Thyroid gland (tissue), 4 donors: ENCODE results near the gene TPSB2. TPM values are rescaled to one million over a fixed set of nuclear protein-coding genes. Genes with fewer than 3 reads are reported as not detected.

ENCODE experiments used
- DNase-seq, 2 donors: peaks; one replicate each; pipeline ENCODE4 v3.0.0-alpha.2; 2019
- H3K27ac ChIP-seq, 3 donors: fragments of 200-600 bp; sonication (generic); 1 replicate in 2 of 3; 2 replicates in 1 of 3; pipeline ENCODE4 v1.5.1; 2016 to 2019; ENCODE audit warnings: mild to moderate bottlenecking in 1 of 3, moderate library complexity in 1 of 3
- H3K27me3 ChIP-seq: fragments of 200-600 bp; sonication (generic); one replicate; pipeline ENCODE4 v1.5.1; 2019
- H3K36me3 ChIP-seq, 2 donors: fragments of 200-600 bp; sonication (generic); one replicate each; pipeline ENCODE4 v1.5.1; 2016 to 2019
- H3K4me1 ChIP-seq, 2 donors: fragments of 200-600 bp; sonication (generic); one replicate each; pipeline ENCODE4 v1.5.1; 2017 to 2019
- H3K4me3 ChIP-seq, 3 donors: fragments of 200-600 bp; sonication (generic); replicated peaks in 1 of 3; 1 replicate in 2 of 3; 2 replicates in 1 of 3; pipeline ENCODE4 v1.5.1; 2016; ENCODE audit warnings: mild to moderate bottlenecking in 1 of 3
- H3K9me3 ChIP-seq: fragments of 200-600 bp; sonication (generic); one replicate; pipeline ENCODE4 v1.5.1; 2017
- POLR2A ChIP-seq, 2 donors: fragments of 450-650 bp; IDR thresholded peaks; one replicate each; pipeline ENCODE4 v1.6.1; 2017; ENCODE audit warnings: antibody characterized with exemption in 2 of 2, mild to moderate bottlenecking in 2 of 2, moderate library complexity in 1 of 2
- WGBS, 2 donors: methylation state at CpG; one replicate each; pipeline ENCODE4 v1.1.5; 2017; 5-methylcytosine and 5-hydroxymethylcytosine counted together
- intact Hi-C: fragments of 100-400 bp; cut with DNase I; formaldehyde crosslinking; loops from one replicate; pipeline ENCODE4 v1.15.1; 2023
- total RNA-seq, 4 donors: library from RNA; depleted of rRNA; stranded (reverse); fragments of >200 nt; gene quantifications; one replicate each; pipeline ENCODE4 v1.2.3, GENCODE V29; 2016
- TF ChIP-seq, protein P1 (sequence below), 6 experiments: fragments of 200-600 bp in 3 of 6; fragments of 450-650 bp in 3 of 6; sonication (generic) in 3 of 6; IDR thresholded peaks; one replicate each; pipeline ENCODE4 v1.5.1; 2016 to 2019; ENCODE audit warnings: antibody characterized with exemption in 6 of 6, mild to moderate bottlenecking in 2 of 6, inconsistent platforms in 1 of 6, moderate library complexity in 1 of 6

Gene TPSB2
- total RNA-seq, 4 donors from 2014 or later: 1.1 to 16.6 (median 11.9) TPM; not detected in 1

DNA sequence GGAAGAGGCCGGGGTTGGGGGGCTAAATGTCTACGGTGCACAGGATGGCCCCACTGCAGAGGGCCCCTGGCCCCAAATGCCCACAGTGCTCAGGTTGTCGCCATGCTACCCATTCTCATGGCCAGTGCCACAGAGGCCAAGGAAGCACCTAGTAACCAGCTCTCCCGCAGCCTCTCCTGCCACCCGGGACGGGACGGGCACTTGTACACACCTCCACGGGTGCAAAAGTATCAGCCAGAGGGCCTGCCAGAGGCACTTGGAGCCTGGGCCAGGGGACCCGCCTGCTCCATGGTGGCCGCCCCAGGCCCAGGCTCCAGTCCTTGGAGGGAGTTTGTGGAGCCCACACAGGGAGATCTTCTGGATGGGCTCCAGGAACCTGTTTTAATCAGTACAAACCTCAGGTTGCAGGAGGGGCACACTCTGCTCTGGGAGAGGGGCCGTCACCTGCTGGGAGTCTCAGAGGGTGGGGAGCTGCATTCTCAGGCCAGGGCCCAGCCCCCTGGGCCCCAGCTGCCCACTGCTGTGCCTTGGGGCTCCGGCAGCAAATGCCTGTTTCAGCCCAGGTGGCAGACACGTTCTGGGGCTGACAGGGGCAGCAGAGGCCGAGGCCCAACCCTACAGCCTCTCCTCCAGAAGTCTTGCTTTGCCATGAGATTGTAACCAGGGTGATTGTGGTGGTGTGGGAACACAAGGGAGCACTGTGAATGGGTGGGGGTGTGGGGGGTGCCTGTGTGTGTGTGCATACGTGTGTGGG, 33.8 kb upstream of the TPSB2 start:
- DNase-seq: no peak
- Histone ChIP-seq H3K27me3 (no peaks in the 10 kb centered on the region), H3K27ac (no peak overlapping the region), H3K9me3 (no peaks in the 10 kb centered on the region), H3K36me3 (no peaks in the 10 kb centered on the region), H3K4me3 (no peak overlapping the region), H3K4me1 (peaks cover 0 to 3% of the 10 kb centered on the region in 2 donors)
- WGBS, 2 donors: 51 to 57% methylated on average over 7 to 15 of the region's 15 CpGs
- no peak for TF ChIP-seq POLR2A (IDR thresholded peaks at IDR 0.05)
- TF ChIP-seq, protein P1, sequence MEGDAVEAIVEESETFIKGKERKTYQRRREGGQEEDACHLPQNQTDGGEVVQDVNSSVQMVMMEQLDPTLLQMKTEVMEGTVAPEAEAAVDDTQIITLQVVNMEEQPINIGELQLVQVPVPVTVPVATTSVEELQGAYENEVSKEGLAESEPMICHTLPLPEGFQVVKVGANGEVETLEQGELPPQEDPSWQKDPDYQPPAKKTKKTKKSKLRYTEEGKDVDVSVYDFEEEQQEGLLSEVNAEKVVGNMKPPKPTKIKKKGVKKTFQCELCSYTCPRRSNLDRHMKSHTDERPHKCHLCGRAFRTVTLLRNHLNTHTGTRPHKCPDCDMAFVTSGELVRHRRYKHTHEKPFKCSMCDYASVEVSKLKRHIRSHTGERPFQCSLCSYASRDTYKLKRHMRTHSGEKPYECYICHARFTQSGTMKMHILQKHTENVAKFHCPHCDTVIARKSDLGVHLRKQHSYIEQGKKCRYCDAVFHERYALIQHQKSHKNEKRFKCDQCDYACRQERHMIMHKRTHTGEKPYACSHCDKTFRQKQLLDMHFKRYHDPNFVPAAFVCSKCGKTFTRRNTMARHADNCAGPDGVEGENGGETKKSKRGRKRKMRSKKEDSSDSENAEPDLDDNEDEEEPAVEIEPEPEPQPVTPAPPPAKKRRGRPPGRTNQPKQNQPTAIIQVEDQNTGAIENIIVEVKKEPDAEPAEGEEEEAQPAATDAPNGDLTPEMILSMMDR (IDR thresholded peaks at IDR 0.05): no peak
- intact Hi-C loops: no loop called here

DNA sequence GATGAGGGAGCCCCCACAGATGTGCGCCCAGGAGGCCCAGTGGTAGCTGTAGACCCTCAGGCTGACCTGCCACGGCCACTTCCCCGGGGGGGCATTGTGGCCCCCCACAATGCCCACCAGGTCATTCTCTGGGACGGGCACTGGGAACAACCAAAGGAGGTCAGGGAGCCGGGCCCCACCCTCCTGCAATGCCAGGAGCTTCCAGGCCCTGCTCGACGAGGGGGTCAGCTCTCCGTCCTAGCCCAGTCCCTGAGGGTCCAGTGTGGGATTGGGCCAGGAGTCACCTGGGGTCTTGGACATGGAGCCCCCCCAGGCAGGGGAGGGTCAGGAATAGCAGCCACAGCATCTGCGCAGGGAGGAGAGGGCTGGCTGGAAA, 32.9 kb upstream of the TPSB2 start:
- no peak for DNase-seq
- Histone ChIP-seq H3K9me3 (no peaks in the 10 kb centered on the region), H3K36me3 (no peaks in the 10 kb centered on the region), H3K27ac (no peak overlapping the region), H3K4me3 (no peak overlapping the region), H3K27me3 (no peaks in the 10 kb centered on the region), H3K4me1 (peaks cover 0 to 3% of the 10 kb centered on the region in 2 donors)
- intact Hi-C loops: no loop called here
- TF ChIP-seq, protein P1 (IDR thresholded peaks at IDR 0.05): no peak
- TF ChIP-seq POLR2A (IDR thresholded peaks at IDR 0.05): no peak
- WGBS, 2 donors: 87 to 93% methylated on average over 3 to 6 of the region's 9 CpGs

DNA sequence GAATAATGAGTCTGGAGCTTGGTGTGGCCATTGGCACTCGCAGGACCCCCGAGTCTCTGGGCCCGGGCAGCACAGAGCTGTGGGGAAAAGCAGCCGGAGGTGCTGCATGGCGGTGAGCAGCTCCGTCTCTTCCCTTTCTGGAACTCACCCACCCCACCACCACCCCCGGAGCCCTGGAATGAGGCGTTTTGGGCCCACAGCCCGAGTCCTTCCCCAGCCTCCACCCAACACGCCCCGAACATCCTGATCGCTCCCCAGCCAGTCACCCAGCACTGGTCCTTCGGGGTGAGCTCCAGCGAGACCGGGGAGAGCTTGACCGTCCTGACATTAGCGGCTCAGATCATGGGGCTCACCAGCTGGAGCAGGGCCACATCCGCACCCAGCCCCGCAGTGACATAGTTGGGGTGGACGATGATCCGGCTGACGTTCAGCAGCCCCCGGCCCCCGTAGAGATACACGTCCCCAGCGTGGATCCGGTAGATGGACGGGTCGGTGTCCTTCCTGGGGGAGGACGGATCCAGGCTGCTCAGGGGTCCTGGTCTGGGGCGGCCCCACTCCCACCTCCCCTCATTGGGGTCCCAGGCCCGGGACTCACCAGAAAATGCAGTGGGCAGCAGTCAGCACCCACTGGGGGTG, 32.3 kb upstream of the TPSB2 start:
- Histone ChIP-seq H3K9me3 (no peaks in the 10 kb centered on the region), H3K36me3 (no peaks in the 10 kb centered on the region), H3K27ac (no peak overlapping the region), H3K4me3 (no peak overlapping the region), H3K27me3 (no peaks in the 10 kb centered on the region), H3K4me1 (peaks cover 0 to 3% of the 10 kb centered on the region in 2 donors)
- WGBS, 2 donors: 88 to 89% methylated on average over 19 to 32 of the region's 32 CpGs
- DNase-seq: no peak
- intact Hi-C loops: no loop called here
- TF ChIP-seq, protein P1 (IDR thresholded peaks at IDR 0.05): no peak

DNA sequence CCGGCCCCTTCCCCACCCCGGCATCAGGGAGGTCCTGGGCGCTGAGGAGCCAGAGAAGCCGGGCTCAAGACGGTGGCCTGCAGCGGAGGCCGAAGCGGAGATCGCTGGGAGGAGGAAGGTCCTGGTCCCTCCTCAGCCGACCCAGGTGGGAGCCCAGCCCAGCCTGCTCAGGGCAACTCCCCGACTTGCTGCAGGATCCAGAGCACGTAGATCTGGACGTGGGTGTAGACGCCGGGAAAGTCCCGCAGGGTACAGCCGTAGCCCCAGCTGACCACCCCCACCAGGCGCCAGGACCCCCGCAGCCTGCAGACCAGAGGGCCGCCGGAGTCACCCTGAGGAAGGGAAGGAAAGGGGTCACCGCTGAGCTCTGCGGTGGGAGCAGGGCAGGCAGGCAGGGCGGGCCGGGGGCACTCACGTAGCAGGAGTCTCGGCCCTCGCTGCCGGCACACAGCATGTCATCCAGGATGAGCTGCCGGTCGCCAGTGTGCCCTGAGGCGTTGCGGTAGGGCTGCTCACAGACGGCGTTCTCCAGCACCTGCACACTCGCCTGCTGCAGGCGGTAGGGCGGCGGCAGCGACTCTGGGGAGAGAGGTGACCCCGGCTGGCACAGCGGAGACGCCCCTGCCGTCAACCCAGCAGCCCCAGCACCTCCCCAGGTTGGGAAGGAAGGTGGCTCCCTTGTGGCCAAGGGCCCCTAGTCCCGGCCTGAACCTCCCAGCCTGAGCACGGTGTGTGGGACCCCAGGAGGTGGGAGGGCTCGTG, 31.3 kb upstream of the TPSB2 start:
- Histone ChIP-seq H3K27me3 (no peaks in the 10 kb centered on the region), H3K9me3 (no peaks in the 10 kb centered on the region), H3K4me3 (no peak overlapping the region), H3K27ac (no peak overlapping the region), H3K36me3 (no peaks in the 10 kb centered on the region), H3K4me1 (peaks cover 0 to 3% of the 10 kb centered on the region in 2 donors)
- WGBS, 2 donors: 12 to 35% methylated on average over 6 to 16 of the region's 47 CpGs
- intact Hi-C loops: no loop called here
- no peak for DNase-seq
- TF ChIP-seq, protein P1 (IDR thresholded peaks at IDR 0.05): no peak
- TF ChIP-seq POLR2A (IDR thresholded peaks at IDR 0.05): no peak
